Measurements from ENCODE around the gene LRCOL1.
A peak's percentile ranks its signal among the peaks of the same experiment; 100 is the strongest.
"Not testable (repeated sequence)": the region's sequence is repeated elsewhere in the genome, so short reads cannot be mapped to it uniquely, and the experiment has no call there.

The LRCOL1 gene

DNA sequence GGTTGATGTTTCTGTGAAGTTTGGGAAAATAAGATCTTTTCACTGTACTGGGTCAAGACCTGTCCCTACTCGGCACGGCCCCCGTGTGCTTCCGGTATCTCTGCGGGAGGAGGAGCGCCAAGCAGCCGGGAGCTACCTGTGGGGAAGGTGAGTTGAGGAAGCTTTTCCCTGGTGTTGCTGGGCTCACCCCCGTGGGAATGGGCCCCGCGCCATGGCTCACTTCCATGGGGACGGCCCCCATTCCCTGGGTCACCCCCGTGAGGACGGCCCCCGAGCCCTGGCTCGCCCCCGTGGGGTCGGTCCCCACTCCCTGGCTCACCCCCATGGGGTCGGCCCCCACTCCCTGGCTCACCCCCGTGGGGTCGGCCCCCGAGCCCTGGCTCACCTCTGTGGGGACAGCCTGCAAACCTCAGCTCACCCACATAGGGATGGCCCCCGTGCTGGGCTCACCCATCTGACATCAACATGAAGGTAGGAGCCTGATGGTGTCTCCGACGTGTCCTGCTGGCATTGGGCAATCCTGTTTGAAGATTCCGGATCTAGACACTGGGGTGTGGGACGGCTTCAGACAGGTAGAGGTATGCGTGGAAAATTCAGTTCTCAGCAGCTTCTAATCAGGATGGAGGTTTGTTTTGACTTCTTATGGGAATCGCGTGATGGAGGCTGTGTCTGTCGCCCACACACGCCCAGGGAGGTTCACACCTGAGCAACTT is 9.1 kb downstream of the LRCOL1 start:
- Histone ChIP-seq H4K20me1 (ENCODE audit: low read depth, low read length) (no peaks in the 10 kb centered on the region; the same call in 1 of the 2 replicates), H3F3A (ENCODE audit: insufficient read depth) (peaks cover 14% of the 10 kb centered on the region), H3K9me3 (ENCODE audit: insufficient read depth, low read length) (no peaks in the 10 kb centered on the region), H3K9ac (ENCODE audit: low read length) (no peak overlapping the region), H3K4me3 (ENCODE audit: insufficient read depth, low read length, poor library complexity, severe bottlenecking) (no peak overlapping the region), H2AFZ (ENCODE audit: low read depth, low read length, severe bottlenecking) (no peak overlapping the region), H3K79me2 (ENCODE audit: insufficient read depth, low read length) (no peaks in the 10 kb centered on the region), H3K36me3 (ENCODE audit: low read length) (no peaks in the 10 kb centered on the region), H3K27ac (ENCODE audit: low read depth, low read length) (no peak overlapping the region), H3K9me2 (replicated peaks; ENCODE audit: insufficient read depth, low read length) (no peaks in the 10 kb centered on the region), H3K4me2 (ENCODE audit: low read depth, low read length, poor library complexity, severe bottlenecking) (no peak overlapping the region), H3K27me3 (ENCODE audit: low read length) (0 out of 2 replicates have a peak, but pooled peaks cover 3% of the 10 kb centered on the region)
- TF ChIP-seq, protein P1, sequence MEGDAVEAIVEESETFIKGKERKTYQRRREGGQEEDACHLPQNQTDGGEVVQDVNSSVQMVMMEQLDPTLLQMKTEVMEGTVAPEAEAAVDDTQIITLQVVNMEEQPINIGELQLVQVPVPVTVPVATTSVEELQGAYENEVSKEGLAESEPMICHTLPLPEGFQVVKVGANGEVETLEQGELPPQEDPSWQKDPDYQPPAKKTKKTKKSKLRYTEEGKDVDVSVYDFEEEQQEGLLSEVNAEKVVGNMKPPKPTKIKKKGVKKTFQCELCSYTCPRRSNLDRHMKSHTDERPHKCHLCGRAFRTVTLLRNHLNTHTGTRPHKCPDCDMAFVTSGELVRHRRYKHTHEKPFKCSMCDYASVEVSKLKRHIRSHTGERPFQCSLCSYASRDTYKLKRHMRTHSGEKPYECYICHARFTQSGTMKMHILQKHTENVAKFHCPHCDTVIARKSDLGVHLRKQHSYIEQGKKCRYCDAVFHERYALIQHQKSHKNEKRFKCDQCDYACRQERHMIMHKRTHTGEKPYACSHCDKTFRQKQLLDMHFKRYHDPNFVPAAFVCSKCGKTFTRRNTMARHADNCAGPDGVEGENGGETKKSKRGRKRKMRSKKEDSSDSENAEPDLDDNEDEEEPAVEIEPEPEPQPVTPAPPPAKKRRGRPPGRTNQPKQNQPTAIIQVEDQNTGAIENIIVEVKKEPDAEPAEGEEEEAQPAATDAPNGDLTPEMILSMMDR (IDR thresholded peaks at IDR 0.05; ENCODE audit: insufficient read depth, low read length, poor library complexity, severe bottlenecking): no peak
- no peak for TF ChIP-seq EZH2phosphoT487 (conservative IDR thresholded peaks at IDR 0.05; ENCODE audit: low read length)

DNA sequence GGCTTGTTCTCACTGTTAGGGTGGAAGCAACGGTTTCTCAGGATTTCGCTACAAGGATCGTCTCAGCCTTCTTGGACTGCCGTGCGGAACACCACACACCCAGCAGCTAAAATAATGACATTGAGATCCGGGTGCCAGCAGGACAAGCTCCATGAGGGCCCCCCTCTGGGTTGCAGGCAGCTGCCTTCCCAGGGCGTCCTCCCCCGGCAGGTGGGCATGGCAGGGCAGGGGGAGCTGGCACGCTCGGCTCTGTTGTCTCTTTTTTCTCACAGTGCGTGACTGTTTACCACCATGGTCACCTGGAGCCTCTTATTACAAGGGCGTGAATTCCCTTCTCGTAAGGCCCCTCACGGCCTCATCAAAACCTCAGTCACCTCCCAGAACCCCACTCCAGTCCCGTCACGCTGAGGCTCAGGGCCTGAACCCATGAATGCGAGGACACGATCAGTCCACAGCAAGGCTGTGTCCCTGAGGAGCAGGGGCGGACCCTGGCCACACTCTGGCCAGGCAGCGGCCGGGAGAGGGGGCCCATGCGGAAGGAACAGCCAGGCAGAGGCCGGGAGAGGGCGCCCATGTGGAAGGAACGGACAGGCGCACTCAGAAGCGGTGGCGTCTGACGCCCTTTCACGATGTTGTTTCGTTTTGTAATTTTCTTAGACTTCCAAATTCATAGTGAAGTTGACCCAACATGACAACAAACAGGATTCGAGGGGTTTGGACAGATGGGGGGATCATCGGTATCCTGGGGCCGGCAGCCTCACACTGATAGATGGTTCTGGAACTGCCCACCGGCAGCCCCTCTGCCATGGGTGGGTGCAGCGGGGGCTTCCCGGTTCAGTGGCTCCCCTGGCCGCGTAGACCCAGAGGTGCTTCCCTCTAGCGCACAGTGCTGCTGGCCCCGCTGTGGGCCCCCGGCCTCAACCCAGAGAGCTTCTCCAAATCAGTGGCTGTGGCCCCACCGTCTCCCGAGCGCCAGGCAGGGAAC is 10.0 kb downstream of the LRCOL1 start:
- Histone ChIP-seq H3K36me3 (ENCODE audit: low read length) (no peaks in the 10 kb centered on the region), H3K4me2 (ENCODE audit: low read depth, low read length, poor library complexity, severe bottlenecking) (peak overlapping the region; percentile 27), H3K4me3 (ENCODE audit: insufficient read depth, low read length, poor library complexity, severe bottlenecking) (no peak overlapping the region), H3K79me2 (ENCODE audit: insufficient read depth, low read length) (no peaks in the 10 kb centered on the region), H3K9me3 (ENCODE audit: insufficient read depth, low read length) (no peaks in the 10 kb centered on the region), H3K27ac (ENCODE audit: low read depth, low read length) (no peak overlapping the region), H4K20me1 (ENCODE audit: low read depth, low read length) (no peaks in the 10 kb centered on the region; the same call in 1 of the 2 replicates), H3K9me2 (replicated peaks; ENCODE audit: insufficient read depth, low read length) (no peaks in the 10 kb centered on the region), H3K9ac (ENCODE audit: low read length) (no peak overlapping the region), H3F3A (ENCODE audit: insufficient read depth) (peaks cover 14% of the 10 kb centered on the region), H3K27me3 (ENCODE audit: low read length) (0 out of 2 replicates have a peak, but pooled peaks cover 3% of the 10 kb centered on the region), H2AFZ (ENCODE audit: low read depth, low read length, severe bottlenecking) (no peak overlapping the region)
- TF ChIP-seq EZH2phosphoT487 (conservative IDR thresholded peaks at IDR 0.05; ENCODE audit: low read length): no peak
- TF ChIP-seq, protein P1 (IDR thresholded peaks at IDR 0.05; ENCODE audit: insufficient read depth, low read length, poor library complexity, severe bottlenecking): peak; percentile 65

DNA sequence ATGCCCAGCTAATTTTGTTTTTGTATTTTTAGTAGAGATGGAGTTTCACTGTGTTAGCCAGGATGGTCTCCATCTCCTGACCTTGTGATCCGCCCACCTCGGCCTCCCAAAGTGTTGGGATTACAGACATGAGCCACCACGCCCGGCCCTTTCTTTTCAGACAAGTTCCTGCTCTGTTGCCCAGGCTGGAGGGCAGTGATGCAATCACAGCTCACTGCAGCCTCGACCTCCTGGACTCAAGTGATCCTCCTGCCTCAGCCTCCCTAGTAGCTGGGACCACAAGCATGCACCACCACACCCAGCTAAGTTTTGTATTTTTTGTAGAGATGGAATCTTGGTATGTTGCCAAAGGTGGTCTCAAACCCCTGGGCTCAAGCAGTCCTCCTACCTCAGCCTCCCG is 10.9 kb downstream of the LRCOL1 start:
- not testable (repeated sequence) for H4K20me1 ChIP-seq (ENCODE audit: low read depth, low read length); H3K4me2 ChIP-seq (ENCODE audit: low read depth, low read length, poor library complexity, severe bottlenecking); H3K27ac ChIP-seq (ENCODE audit: low read depth, low read length); H3K36me3 ChIP-seq (ENCODE audit: low read length); H3K4me3 ChIP-seq (ENCODE audit: insufficient read depth, low read length, poor library complexity, severe bottlenecking); H2AFZ ChIP-seq (ENCODE audit: low read depth, low read length, severe bottlenecking); H3K27me3 ChIP-seq (ENCODE audit: low read length); H3K9me3 ChIP-seq (ENCODE audit: insufficient read depth, low read length); H3K9ac ChIP-seq (ENCODE audit: low read length); H3K9me2 ChIP-seq (replicated peaks; ENCODE audit: insufficient read depth, low read length); H3K79me2 ChIP-seq (ENCODE audit: insufficient read depth, low read length)
- H3F3A ChIP-seq (ENCODE audit: insufficient read depth): peaks cover 14% of the 10 kb centered on the region
